H9 (cell line): ENCODE measurements around the gene IWS1. TPM values are rescaled to one million over a fixed set of nuclear protein-coding genes. Genes with fewer than 3 reads are reported as not detected.

ENCODE experiments used
- DNase-seq: peaks from one replicate; pipeline ENCODE4 v3.0.0-alpha.2; 2017
- H2AFZ ChIP-seq: one replicate; pipeline ENCODE4 v1.6.1; 2013; ENCODE audit warnings: mild to moderate bottlenecking, low read length, control low read depth, moderate library complexity
- H2AK5ac ChIP-seq: 2 replicates; pipeline ENCODE4 v1.6.1; 2013; ENCODE audit warnings: low read length, control low read depth, mixed read lengths; ENCODE audit not compliant: insufficient read length
- H2BK120ac ChIP-seq: one replicate; pipeline ENCODE4 v1.6.1; 2013; ENCODE audit warnings: low read depth, mild to moderate bottlenecking, low read length, control low read depth, inconsistent platforms; ENCODE audit not compliant: poor library complexity, severe bottlenecking
- H2BK12ac ChIP-seq: 2 replicates; pipeline ENCODE4 v1.6.1; 2013; ENCODE audit warnings: low read length, control low read depth, mixed read lengths, low read depth; ENCODE audit not compliant: insufficient read length
- H2BK15ac ChIP-seq: 2 replicates; pipeline ENCODE4 v1.6.1; 2013; ENCODE audit warnings: low read depth, low read length, control low read depth
- H2BK20ac ChIP-seq: one replicate; pipeline ENCODE4 v1.6.1; 2013; ENCODE audit warnings: low read depth, mild to moderate bottlenecking, low read length, control low read depth, inconsistent platforms; ENCODE audit not compliant: poor library complexity, severe bottlenecking
- H2BK5ac ChIP-seq: 2 replicates; pipeline ENCODE4 v1.6.1; 2013; ENCODE audit warnings: low read length, control low read depth, mixed read lengths; ENCODE audit not compliant: insufficient read length
- H3K14ac ChIP-seq: 2 replicates; pipeline ENCODE4 v1.6.1; 2013; ENCODE audit warnings: low read length, control low read depth; ENCODE audit not compliant: insufficient read depth
- H3K18ac ChIP-seq: 2 replicates; pipeline ENCODE4 v1.6.1; 2013; ENCODE audit warnings: low read depth, mild to moderate bottlenecking, mixed read lengths, low read length, control low read depth; ENCODE audit not compliant: insufficient read length
- H3K23ac ChIP-seq: 2 replicates; pipeline ENCODE4 v1.6.1; 2013; ENCODE audit warnings: low read length, control low read depth, mixed read lengths, low read depth; ENCODE audit not compliant: insufficient read length
- H3K23me2 ChIP-seq: 2 replicates; pipeline ENCODE4 v1.6.1; 2013; ENCODE audit warnings: low read depth, mild to moderate bottlenecking, mixed read lengths, low read length, control low read depth; ENCODE audit not compliant: insufficient read length, poor library complexity, severe bottlenecking
- H3K27ac ChIP-seq: 2 replicates; pipeline ENCODE4 v1.5.1; 2013; ENCODE audit warnings: low read length, control low read depth, mixed read lengths, low read depth; ENCODE audit not compliant: insufficient read length
- H3K27me3 ChIP-seq: 2 replicates; pipeline ENCODE4 v1.6.1; 2013; ENCODE audit warnings: low read length, control low read depth, inconsistent platforms; ENCODE audit not compliant: insufficient read depth
- H3K4ac ChIP-seq: 2 replicates; pipeline ENCODE4 v1.6.1; 2013; ENCODE audit warnings: low read depth, mild to moderate bottlenecking, control low read depth, inconsistent platforms, low read length, moderate library complexity
- H3K4me1 ChIP-seq: 2 replicates; pipeline ENCODE4 v1.6.1; 2013; ENCODE audit warnings: low read length, control low read depth, inconsistent platforms; ENCODE audit not compliant: insufficient read depth
- H3K4me2 ChIP-seq: 2 replicates; pipeline ENCODE4 v1.6.1; 2013; ENCODE audit warnings: low read length, control low read depth, mixed read lengths; ENCODE audit not compliant: insufficient read length, insufficient read depth
- H3K56ac ChIP-seq: 2 replicates; pipeline ENCODE4 v1.6.1; 2013; ENCODE audit warnings: low read depth, mild to moderate bottlenecking, mixed read lengths, low read length, control low read depth; ENCODE audit not compliant: insufficient read length
- H3K79me1 ChIP-seq: 2 replicates; pipeline ENCODE4 v1.6.1; 2013; ENCODE audit warnings: low read depth, mild to moderate bottlenecking, moderate library complexity, low read length, control low read depth, inconsistent platforms; ENCODE audit not compliant: insufficient read depth, poor library complexity, severe bottlenecking
- H3K79me2 ChIP-seq: 2 replicates; pipeline ENCODE4 v1.6.1; 2013; ENCODE audit warnings: low read length, control low read depth, inconsistent platforms; ENCODE audit not compliant: insufficient read depth
- H3K9ac ChIP-seq: 2 replicates; pipeline ENCODE4 v1.6.1; 2013; ENCODE audit warnings: low read length, control low read depth, mixed read lengths; ENCODE audit not compliant: insufficient read length; ENCODE audit errors: extremely low read depth
- H3K9me3 ChIP-seq: one replicate; pipeline ENCODE4 v1.6.1; 2013; ENCODE audit warnings: low read depth, low read length, inconsistent platforms; ENCODE audit not compliant: control insufficient read depth
- H3T11ph ChIP-seq: one replicate; pipeline ENCODE4 v1.6.1; 2013; ENCODE audit warnings: mild to moderate bottlenecking, low read length, control low read depth, inconsistent platforms
- H4K20me1 ChIP-seq: one replicate; pipeline ENCODE4 v1.6.1; 2013; ENCODE audit not compliant: control insufficient read depth, insufficient read length, insufficient read depth
- H4K5ac ChIP-seq: 2 replicates; pipeline ENCODE4 v1.6.1; 2013; ENCODE audit warnings: low read depth, mild to moderate bottlenecking, mixed read lengths, low read length, control low read depth; ENCODE audit not compliant: insufficient read length
- H4K8ac ChIP-seq: replicated peaks from 2 replicates; pipeline ENCODE4 v1.6.1; 2013; ENCODE audit warnings: low read length, control low read depth, mixed read lengths, low read depth; ENCODE audit not compliant: insufficient read length
- H4K91ac ChIP-seq: 2 replicates; pipeline ENCODE4 v1.6.1; 2013; ENCODE audit warnings: low read depth, mild to moderate bottlenecking, moderate library complexity, mixed read lengths, low read length, control low read depth; ENCODE audit not compliant: insufficient read length
- H3K27ac Mint-ChIP-seq, 3 experiments: 2 replicates in 2 of 3; 3 replicates in 1 of 3; pipeline ENCODE4 v1.8.0; 2020 to 2021; ENCODE audit warnings: mixed read lengths in 3 of 3, mild to moderate bottlenecking in 1 of 3, moderate library complexity in 1 of 3
- H3K27me3 Mint-ChIP-seq: 2 replicates; pipeline ENCODE4 v1.8.0; 2021; ENCODE audit warnings: low read depth, mild to moderate bottlenecking, moderate library complexity, mixed read lengths
- H3K36me3 Mint-ChIP-seq, 3 experiments: 2 replicates in 2 of 3; 3 replicates in 1 of 3; pipeline ENCODE4 v1.8.0; 2020 to 2021; ENCODE audit warnings: low read depth in 3 of 3, mixed read lengths in 3 of 3; ENCODE audit not compliant: insufficient read depth in 1 of 3
- H3K4me1 Mint-ChIP-seq, 2 experiments: 2 replicates each; pipeline ENCODE4 v1.8.0; 2020; ENCODE audit warnings: mixed read lengths in 2 of 2
- H3K4me3 Mint-ChIP-seq, 2 experiments: 2 replicates in 1 of 2; 3 replicates in 1 of 2; pipeline ENCODE4 v1.8.0; 2020 to 2021; ENCODE audit warnings: mild to moderate bottlenecking in 2 of 2, mixed read lengths in 2 of 2, moderate library complexity in 1 of 2
- H3K9me3 Mint-ChIP-seq, 2 experiments: 2 replicates in 1 of 2; 3 replicates in 1 of 2; pipeline ENCODE4 v1.8.0; 2020; ENCODE audit warnings: mild to moderate bottlenecking in 2 of 2, mixed read lengths in 2 of 2, moderate library complexity in 1 of 2
- CTCF ChIP-seq: fragments of 200-600 bp; sonication (generic); conservative IDR thresholded peaks from 3 replicates; pipeline ENCODE4 v1.8.0; 2021; ENCODE audit warnings: antibody characterized with exemption, mild to moderate bottlenecking
- WGBS: extraction: QIAGEN DNeasy Blood & Tissue Kit; methylation state at CpG from one replicate; pipeline ENCODE4 v1.1.7; 2013; ENCODE audit warnings: missing lambda C conversion rate, low lambda C conversion rate, mixed read lengths; ENCODE audit not compliant: insufficient read length; ENCODE audit errors: extremely low coverage; 5-methylcytosine and 5-hydroxymethylcytosine counted together
- total RNA-seq: library from RNA; stranded (reverse); gene quantifications from 2 replicates; pipeline ENCODE4 v1.2.1, GENCODE V29; 2021

IWS1 gene
- total RNA-seq, 1 experiment from 2014 or later = 66.2 TPM

- H3K56ac ChIP-seq = no peak overlapping the region
- no peaks in the 10 kb centered on the region for H3K4me1 Mint-ChIP-seq
- H3K4me2 ChIP-seq = no peak overlapping the region
- no peak overlapping the region for H2BK12ac ChIP-seq
- no CpG with 5 or more reads among the region's 6 CpGs for WGBS
- H3K36me3 Mint-ChIP-seq = no peaks in the 10 kb centered on the region
- H3K14ac ChIP-seq = no peak overlapping the region
- H3K79me1 ChIP-seq = no peaks in the 10 kb centered on the region
- H3K27me3 ChIP-seq = no peaks in the 10 kb centered on the region
- H4K5ac ChIP-seq = no peak overlapping the region
- no peak overlapping the region for H4K91ac ChIP-seq
- H2AK5ac ChIP-seq = no peak overlapping the region
- no peak overlapping the region for H3K9ac ChIP-seq
- no peak overlapping the region for H2AFZ ChIP-seq
- H2BK15ac ChIP-seq = no peak overlapping the region
- H3K9me3 Mint-ChIP-seq = no peaks in the 10 kb centered on the region
- no peak overlapping the region for H2BK120ac ChIP-seq
- no peak overlapping the region for H3T11ph ChIP-seq
- TF ChIP-seq CTCF = no peak
- H3K4ac ChIP-seq = no peak overlapping the region
- H2BK5ac ChIP-seq = no peak overlapping the region
- H3K27ac Mint-ChIP-seq = no peak overlapping the region
- no peak overlapping the region for H4K8ac ChIP-seq
- H3K27me3 Mint-ChIP-seq = peaks cover 36% of the 10 kb centered on the region
- H3K23ac ChIP-seq = no peak overlapping the region
- H4K20me1 ChIP-seq = no peaks in the 10 kb centered on the region
- H3K4me1 ChIP-seq = no peaks in the 10 kb centered on the region
- H3K79me2 ChIP-seq = no peaks in the 10 kb centered on the region
- H3K27ac ChIP-seq = no peak overlapping the region
- H3K18ac ChIP-seq = no peak overlapping the region
- no peak overlapping the region for H2BK20ac ChIP-seq
- no peaks in the 10 kb centered on the region for H3K9me3 ChIP-seq
- H3K23me2 ChIP-seq = no peaks in the 10 kb centered on the region
- H3K4me3 Mint-ChIP-seq = no peak overlapping the region
- DNase-seq = no peak
Measured at GRCh38 chr2:127535918-127536317, 9.6 kb upstream of the IWS1 start.
